HG03025 (cell line): ENCODE results near the gene CORO6.

ENCODE experiments used
- ATAC-seq: cut with Tn5 transposase; IDR thresholded peaks from one replicate; pipeline ENCODE4 v1.9.1; 2021; ENCODE audit warnings: mild to moderate bottlenecking, moderate library complexity; ENCODE audit not compliant: unreplicated experiment, low FRiP score

The CORO6 gene

GRCh38 chr17:29579866-29580771 lies 42.6 kb downstream of the CORO6 start:
- no peak for ATAC-seq

DNA sequence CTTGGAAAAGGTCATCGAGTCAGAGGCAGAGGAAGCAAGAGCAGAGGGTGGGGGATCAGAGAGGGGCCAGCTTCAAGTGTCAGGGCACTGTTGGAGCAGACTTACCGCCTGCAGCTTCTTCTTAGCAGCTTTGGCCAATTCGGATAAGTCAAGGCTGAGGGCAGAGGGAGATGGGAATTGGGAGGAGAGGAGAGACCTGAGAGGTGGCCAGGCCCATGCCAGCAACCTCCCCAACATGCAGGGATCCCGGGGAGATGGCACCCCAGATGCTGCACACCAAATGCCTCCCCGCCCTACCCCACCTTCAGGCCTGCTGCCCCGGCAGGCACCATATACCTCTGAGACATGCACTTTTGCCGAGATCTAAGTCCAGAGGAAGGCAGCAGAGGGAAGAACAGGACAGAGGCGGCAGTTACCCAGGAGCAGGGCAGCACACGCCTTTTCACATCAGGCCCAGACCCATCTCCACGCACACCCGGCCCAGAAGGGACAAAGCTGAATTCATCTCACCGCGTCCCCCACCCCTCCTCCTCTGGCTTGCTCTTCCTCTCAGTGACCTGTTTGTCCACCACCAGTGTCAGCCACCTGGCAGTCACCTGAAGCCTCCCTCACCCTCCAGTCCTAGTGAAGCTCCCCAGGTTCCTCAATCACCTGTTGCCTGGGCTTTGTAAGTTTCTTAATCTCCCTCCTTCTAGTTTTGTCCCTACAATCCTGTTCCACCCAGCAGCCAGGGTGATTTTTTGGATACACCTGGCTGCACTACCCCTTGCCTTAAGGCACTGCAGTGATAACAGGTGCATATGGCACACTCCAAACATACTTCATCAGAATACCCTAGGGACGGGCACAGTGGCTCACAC lies 43.9 kb downstream of the CORO6 start:
- ATAC-seq = no peak

GRCh38 chr17:29577385-29578211 lies 45.1 kb downstream of the CORO6 start:
- no peak for ATAC-seq

DNA sequence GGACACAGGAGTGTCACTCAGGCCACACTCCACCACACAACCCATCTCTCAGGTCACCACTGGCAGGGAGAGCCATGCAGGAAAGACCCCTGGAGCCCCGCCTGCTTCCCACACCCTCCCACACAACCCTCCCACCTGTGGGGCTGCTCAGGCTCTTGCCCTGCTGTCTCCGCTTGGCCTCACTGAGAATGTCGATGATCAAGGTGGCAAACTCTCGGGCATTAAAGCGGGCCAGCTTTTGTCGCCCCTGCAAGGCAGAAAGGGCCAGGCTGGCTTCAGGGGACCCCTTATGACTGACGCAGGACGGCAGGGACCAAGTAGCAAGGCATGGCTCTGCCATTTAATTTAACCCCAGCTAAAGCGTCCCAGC lies 45.7 kb downstream of the CORO6 start:
- ATAC-seq = no peak

- no peak for ATAC-seq
These were observed 46.3 kb downstream of the CORO6 start for GRCh38 chr17:29576214-29577000.

DNA sequence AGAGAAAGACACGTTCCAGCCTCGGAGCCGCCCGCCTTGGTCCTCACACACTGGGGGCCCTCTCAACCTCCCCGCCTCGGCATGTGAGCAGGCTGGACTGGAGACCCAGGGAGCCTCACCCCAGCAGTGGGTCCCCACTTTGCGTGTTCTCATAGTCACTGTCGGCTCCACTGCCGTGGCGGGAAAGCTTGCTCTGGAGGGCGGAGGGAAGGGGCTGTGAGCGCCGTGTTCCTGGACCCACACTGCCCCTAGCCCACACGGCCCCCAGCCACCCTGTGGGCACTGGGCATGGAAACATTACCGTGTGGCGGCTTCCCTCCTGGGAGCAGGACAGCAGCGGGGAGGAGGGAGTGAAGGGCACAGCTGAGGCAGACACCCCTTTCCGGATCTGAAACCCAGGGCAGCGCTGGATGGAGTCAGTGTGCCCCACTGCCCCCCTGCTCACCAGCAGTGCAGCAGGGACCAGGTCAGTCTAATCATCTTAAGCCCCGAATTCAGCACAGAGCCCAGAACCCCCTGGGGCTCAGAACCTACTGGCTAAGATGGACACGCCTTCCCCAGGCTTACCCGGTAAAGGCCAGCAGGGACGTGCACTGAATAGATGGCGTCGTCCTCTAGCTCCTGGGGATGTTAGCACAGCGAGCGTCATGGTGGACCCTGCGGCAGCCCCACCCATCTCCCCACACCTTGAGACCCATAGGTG lies 47.0 kb downstream of the CORO6 start:
- ATAC-seq = no peak

DNA sequence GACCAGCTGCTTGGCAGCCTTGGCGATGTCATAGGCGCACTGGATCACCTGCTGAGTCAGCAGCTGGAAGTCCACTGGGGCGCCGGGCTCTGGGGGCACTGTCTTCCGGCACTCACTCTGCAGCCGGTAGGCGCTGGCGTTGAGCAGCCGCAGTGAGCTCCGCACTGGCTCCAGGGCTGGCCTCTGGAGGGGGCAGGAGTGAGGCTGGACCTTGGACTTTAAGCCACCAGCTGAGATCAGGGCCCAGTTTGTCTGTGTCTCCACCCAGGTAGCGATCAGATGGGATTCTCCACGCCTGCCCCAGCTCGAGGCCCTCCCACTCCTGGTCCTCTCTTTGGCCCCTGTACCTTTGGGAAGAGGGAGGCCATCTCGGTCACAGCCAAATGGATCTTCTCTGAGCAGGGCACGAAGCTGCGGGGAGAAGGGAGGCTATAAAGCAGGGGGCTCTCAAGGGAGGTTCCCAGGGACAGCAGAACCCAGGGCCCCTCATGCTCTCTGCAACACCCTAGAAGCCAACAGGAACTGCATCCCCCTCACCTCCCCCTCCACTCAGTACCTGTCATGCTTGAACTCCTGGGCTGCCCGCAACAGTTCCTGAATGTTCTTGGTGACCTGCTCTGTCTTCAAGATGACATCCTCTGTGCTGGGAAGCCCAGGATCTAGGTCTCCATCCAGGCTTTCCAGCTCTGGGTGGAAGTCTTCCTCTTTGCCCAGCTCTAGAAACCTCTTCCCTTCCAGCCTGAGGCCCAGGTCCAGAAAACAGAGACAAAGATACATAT lies 47.8 kb downstream of the CORO6 start:
- no peak for ATAC-seq

DNA sequence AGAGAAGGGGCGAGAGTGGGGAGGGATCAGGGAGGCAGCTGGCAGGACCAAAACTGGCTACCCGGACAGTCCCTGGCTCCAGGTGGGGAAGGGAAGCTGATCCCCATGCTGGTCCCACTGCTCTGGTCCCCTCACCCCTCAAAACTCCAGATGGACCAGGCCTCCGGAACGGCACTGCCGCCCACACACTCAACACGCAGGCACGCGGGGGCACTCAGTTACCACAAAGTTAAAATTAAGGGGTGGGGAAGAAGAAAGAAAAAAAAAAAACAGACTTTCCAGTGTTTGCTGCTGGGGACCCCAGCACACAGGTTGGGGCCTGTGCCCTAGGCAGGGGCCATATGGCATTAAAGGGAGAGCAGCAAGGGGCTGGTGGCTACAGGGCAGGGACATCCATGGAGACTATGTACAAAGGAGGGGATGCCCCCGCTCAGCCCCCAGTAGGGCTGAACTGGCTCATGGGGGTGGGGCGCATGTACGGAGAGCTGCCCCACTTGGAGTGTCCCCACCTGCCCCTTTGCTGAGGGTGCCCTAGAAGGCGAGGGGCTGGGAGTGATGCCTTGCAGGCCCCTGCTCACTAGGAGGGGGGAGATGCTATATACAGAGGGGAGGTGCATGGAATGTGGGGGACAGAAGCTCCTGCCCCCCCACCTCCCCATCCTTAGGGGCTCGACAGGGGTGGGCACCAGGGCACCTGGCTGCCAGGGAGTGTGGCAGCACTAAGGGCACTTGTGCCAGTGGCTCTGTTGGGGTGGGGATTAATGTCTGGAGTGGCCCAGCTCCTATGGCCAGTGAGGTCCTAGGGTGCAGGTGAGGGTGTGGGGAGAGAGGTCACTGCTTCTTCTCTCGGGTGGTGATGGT lies 48.6 kb downstream of the CORO6 start:
- ATAC-seq = no peak

DNA sequence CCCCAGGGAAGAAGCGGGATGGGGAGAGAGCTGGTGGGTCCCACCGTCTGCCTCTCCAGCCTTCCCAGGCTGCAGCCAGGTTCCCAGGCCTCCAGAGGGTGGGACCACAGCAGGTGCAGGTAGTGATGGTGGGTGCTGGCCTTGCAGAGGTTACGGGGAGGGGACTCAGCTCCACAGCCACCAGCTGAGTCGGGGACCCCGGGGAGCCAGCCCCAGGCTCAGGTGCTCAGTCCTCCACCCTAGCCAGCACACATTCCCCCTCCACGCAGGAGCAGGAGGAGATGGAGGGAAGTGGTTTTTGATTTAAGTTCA lies 49.2 kb downstream of the CORO6 start:
- ATAC-seq = no peak

GRCh38 chr17:29572691-29573557 lies 49.8 kb downstream of the CORO6 start:
- ATAC-seq = no peak

DNA sequence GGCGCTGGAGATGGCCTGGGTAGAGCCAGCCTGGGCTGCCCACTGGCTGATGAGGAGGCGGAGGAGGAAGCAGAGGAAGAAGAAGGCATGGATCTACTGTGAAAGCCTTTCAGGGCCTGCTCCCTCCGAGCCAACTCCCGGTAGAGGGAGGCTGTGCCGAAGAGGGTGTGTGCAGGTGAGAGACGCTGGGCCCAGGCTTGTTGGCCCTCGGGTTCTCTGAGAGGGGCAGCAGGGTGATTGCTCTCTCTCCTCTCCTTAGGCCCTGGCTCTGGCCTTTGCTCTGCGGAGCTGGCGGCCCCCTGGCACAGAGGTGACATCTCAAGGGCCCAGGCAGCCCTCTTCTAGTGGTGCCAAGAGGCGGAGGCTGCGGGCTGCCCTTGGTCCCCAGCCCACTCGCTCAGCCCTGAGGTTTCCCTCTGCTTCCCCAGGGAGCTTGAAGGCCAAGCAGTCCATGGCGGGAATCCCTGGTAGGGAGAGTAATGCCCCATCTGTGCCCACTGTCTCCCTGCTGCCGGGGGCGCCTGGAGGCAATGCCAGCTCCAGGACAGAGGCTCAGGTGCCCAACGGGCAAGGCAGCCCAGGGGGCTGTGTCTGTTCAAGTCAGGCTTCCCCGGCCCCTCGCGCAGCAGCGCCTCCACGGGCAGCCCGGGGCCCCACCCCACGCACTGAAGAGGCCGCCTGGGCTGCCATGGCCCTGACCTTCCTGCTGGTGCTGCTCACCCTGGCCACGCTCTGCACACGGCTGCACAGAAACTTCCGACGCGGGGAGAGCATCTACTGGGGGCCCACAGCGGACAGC lies 50.6 kb downstream of the CORO6 start:
- ATAC-seq = no peak

DNA sequence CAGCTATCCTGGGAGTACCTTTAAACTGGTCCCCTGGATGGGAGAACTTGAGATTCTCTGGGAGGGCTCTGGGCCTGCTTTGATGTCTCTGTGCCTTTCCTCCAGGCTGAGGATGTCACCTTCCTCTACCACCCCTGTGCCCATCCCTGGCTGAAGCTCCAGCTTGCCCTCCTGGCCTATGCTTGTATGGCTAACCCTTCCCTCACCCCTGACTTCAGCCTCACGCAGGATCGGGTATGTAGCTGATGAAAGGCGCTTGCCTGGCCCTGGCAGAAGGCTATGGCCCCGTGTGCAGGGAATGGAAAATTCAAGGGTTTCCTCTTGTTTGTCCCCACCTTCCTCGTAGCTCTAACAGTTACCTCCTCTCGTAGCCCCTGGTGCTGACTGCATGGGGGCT lies 51.2 kb downstream of the CORO6 start:
- no peak for ATAC-seq

- ATAC-seq = no peak
These were observed 52.2 kb downstream of the CORO6 start for GRCh38 chr17:29570521-29570920.

DNA sequence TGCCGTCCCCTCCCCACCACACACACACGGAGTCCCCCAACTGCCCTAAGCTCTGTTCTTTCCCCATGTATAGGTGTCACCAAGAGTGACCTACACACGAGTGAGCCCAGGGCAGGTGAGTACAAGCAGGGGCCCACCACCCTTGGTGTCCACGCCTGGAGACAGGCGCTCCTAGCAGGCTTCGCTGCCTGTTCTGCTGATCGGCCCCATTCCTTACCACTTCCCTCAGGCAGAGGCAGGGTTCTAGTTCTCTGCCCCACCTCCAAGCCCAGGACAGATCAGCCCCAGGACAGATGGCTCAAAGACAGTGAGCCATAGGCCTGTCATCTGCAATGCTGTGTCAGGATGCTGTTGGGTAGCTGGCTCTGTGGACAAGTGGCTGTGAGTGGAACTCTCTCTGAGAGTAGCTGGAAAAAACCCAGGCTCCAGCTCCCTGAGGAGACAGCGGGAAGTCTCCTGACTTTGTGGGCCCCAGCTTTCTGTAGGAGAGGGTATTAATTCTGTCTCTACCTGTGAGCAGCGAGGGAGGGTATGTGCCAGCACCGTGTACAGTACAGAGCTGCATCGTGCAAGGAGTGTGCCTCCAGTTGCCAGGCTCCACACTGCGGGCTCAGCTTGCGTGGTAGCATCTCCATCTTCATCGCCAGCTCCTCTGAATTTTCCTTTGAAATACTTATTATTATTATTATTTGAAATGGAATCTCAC lies 53.3 kb downstream of the CORO6 start:
- no peak for ATAC-seq
